OCI-LY3 (cell line): ENCODE measurements around the gene LPP.

Source experiments
- H2AFZ ChIP-seq: fragments of 200-600, 300-600 bp; shearing (Covaris generic); 2 replicates; pipeline ENCODE4 v1.6.0; 2014; ENCODE audit warnings: antibody characterized with exemption, low read depth, low read length
- H3K27ac ChIP-seq: fragments of 200-600, 300-600 bp; sonication (generic); 2 replicates; pipeline ENCODE4 v1.5.1; 2014; ENCODE audit warnings: mild to moderate bottlenecking, low read length, moderate library complexity, mixed read lengths
- H3K27me3 ChIP-seq: fragments of 200-600, 300-600 bp; sonication (generic); 2 replicates; pipeline ENCODE4 v1.6.1; 2014; ENCODE audit warnings: low read depth, low read length, mixed read lengths
- H3K36me3 ChIP-seq: fragments of 200-600, 300-600 bp; sonication (generic); replicated peaks from 2 replicates; pipeline ENCODE3; 2014; ENCODE audit warnings: low read depth, low read length, mixed read lengths
- H3K4me1 ChIP-seq: fragments of 300-600, 200-600 bp; sonication (generic); 2 replicates; pipeline ENCODE4 v1.6.1; 2014; ENCODE audit warnings: low read length, mixed read lengths
- H3K4me2 ChIP-seq: fragments of 200-600, 300-600 bp; sonication (generic); 2 replicates; pipeline ENCODE4 v1.6.1; 2014; ENCODE audit warnings: low read length, mixed read lengths
- H3K4me3 ChIP-seq: fragments of 300-600, 200-600 bp; sonication (generic); 2 replicates; pipeline ENCODE4 v1.5.1; 2014; ENCODE audit warnings: antibody characterized with exemption, mild to moderate bottlenecking, low read length, moderate library complexity
- H3K79me2 ChIP-seq: fragments of 300-600, 200-600 bp; shearing (Covaris generic); 2 replicates; pipeline ENCODE4 v1.6.1; 2014; ENCODE audit warnings: mild to moderate bottlenecking, low read length, mixed read lengths
- H3K9ac ChIP-seq: fragments of 300-600, 200-600 bp; shearing (Covaris generic); 2 replicates; pipeline ENCODE4 v1.6.0; 2014; ENCODE audit warnings: mild to moderate bottlenecking, low read length, moderate library complexity
- H3K9me3 ChIP-seq: fragments of 200-600, 300-600 bp; shearing (Covaris generic); 2 replicates; pipeline ENCODE4 v1.6.1; 2014; ENCODE audit warnings: low read length, mixed read lengths; ENCODE audit not compliant: insufficient read depth
- H4K20me1 ChIP-seq: fragments of 200-600, 300-600 bp; sonication (generic); 2 replicates; pipeline ENCODE4 v1.6.1; 2016; ENCODE audit warnings: low read length, mixed read lengths; ENCODE audit not compliant: insufficient read depth
- EZH2phosphoT487 ChIP-seq: fragments of 200-600 bp; shearing (Covaris generic); IDR thresholded peaks from 2 replicates; pipeline ENCODE4 v1.6.1; 2018; ENCODE audit warnings: antibody characterized with exemption, mixed run types, low read depth
- TF ChIP-seq, protein P1 (sequence below): fragments of 200-600, 300-600 bp; sonication (generic); IDR thresholded peaks from 2 replicates; pipeline ENCODE4 v1.5.1; 2014; ENCODE audit warnings: antibody characterized with exemption, low read length, low read depth

The LPP gene

DNA sequence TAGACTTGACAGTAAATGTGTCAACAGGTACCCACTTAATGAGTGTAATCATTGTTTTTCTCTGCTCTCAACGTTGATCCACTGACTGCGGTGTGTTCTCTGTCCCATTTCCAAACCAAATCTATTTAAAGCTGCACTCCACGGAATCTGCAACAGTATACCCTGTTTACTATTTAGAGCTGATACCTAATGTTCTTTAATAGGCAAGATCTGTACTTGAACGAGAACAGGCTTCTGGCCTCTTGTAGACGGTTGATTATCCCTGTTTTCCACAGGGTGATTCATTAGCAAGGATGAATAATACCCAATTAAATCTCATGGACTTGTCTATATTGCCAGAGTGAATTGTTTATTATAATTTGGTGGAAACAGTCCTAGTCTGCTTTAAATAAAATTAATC is 189.9 kb downstream of the LPP start:
- no peaks in the 10 kb centered on the region for H3K79me2 ChIP-seq

DNA sequence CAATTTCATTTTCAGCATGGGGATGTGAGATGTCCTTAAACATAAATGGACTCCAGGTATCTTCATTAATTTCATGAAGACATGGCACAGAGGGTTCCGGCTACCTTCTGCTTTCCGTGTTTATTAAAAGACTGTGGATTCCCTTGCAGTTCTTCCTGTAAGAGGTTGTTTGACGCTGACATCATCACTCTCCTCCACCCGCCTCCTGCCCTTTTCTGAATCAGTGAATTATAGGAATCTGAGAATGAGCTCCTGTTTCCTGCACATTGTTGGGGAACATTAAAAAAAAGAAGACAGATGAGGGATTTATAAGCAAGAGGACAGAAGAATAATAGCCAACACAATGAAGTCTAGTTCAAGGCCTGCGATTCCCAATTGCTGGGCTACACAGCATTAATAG is 191.3 kb downstream of the LPP start:
- Histone ChIP-seq H3K4me1 (peaks cover 74% of the 10 kb centered on the region), H2AFZ (0 out of 2 replicates have a peak overlapping the region, but pooled peaks have one; percentile 3), H3K27me3 (no peaks in the 10 kb centered on the region), H3K36me3 (no peaks in the 10 kb centered on the region), H3K9ac (peak overlapping the region; percentile 23; the same call in 1 of the 2 replicates), H4K20me1 (no peaks in the 10 kb centered on the region), H3K79me2 (no peaks in the 10 kb centered on the region), H3K4me2 (peak overlapping the region; percentile 71), H3K27ac (peak overlapping the region; percentile 17; the same call in 1 of the 2 replicates), H3K9me3 (no peaks in the 10 kb centered on the region), H3K4me3 (peak overlapping the region; percentile 27)
- TF ChIP-seq, protein P1, sequence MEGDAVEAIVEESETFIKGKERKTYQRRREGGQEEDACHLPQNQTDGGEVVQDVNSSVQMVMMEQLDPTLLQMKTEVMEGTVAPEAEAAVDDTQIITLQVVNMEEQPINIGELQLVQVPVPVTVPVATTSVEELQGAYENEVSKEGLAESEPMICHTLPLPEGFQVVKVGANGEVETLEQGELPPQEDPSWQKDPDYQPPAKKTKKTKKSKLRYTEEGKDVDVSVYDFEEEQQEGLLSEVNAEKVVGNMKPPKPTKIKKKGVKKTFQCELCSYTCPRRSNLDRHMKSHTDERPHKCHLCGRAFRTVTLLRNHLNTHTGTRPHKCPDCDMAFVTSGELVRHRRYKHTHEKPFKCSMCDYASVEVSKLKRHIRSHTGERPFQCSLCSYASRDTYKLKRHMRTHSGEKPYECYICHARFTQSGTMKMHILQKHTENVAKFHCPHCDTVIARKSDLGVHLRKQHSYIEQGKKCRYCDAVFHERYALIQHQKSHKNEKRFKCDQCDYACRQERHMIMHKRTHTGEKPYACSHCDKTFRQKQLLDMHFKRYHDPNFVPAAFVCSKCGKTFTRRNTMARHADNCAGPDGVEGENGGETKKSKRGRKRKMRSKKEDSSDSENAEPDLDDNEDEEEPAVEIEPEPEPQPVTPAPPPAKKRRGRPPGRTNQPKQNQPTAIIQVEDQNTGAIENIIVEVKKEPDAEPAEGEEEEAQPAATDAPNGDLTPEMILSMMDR: no peak
- no peak for TF ChIP-seq EZH2phosphoT487

More for the DNA sequence above, 189.9 kb downstream of the LPP start:
- Histone ChIP-seq H4K20me1 (no peaks in the 10 kb centered on the region), H3K4me1 (peaks cover 74% of the 10 kb centered on the region), H3K27ac (peak overlapping the region; percentile 47), H3K4me3 (peak overlapping the region; percentile 53), H2AFZ (no peak overlapping the region), H3K9me3 (no peaks in the 10 kb centered on the region), H3K9ac (peak overlapping the region; percentile 27), H3K4me2 (peak overlapping the region; percentile 71), H3K36me3 (no peaks in the 10 kb centered on the region), H3K27me3 (no peaks in the 10 kb centered on the region)
- TF ChIP-seq, protein P1: no peak
- TF ChIP-seq EZH2phosphoT487: no peak

DNA sequence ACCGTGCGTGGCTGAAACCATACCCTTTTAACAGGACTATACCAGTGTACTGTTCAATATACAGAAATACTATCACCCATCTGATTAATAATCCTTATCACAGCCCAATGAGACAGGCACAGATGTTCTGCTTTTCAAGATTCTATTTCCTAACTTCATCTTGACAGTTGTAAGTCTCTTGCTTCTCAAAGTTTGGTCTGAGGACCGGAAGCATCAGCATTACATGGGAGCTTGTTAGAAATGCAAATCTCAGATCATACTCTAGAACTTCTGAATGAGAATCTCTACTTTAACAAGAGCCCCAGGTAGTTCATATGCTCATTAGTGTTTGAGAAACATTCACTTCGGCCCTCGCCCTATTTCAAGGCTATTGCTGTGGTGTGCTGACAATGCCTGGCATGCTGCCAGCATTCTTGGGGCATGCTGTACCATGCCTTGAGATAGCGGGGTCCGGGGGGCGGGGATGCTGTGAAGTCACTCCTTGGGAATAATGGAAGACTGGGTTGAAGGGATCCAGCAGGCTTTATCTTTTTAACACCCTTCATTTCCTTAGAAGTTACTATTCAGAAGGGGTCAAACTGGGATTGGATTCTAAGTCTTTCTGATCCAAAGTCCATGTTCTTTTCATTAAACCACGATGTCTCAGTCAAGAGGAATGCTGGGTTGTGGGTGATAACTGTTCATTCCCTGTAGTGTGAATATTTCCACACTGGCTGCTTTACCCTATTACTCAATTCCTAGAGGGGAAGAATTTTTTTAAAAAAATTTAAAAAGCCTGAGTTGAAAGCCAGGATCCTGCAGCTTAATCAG is 194.7 kb downstream of the LPP start:
- TF ChIP-seq EZH2phosphoT487: no peak
- TF ChIP-seq, protein P1: no peak
- Histone ChIP-seq H3K79me2 (no peaks in the 10 kb centered on the region), H3K4me2 (no peak overlapping the region), H3K9me3 (no peaks in the 10 kb centered on the region), H3K9ac (no peak overlapping the region), H3K36me3 (no peaks in the 10 kb centered on the region), H3K27ac (no peak overlapping the region), H3K4me3 (no peak overlapping the region), H4K20me1 (no peaks in the 10 kb centered on the region), H2AFZ (no peak overlapping the region), H3K4me1 (peaks cover 66% of the 10 kb centered on the region), H3K27me3 (no peaks in the 10 kb centered on the region)

DNA sequence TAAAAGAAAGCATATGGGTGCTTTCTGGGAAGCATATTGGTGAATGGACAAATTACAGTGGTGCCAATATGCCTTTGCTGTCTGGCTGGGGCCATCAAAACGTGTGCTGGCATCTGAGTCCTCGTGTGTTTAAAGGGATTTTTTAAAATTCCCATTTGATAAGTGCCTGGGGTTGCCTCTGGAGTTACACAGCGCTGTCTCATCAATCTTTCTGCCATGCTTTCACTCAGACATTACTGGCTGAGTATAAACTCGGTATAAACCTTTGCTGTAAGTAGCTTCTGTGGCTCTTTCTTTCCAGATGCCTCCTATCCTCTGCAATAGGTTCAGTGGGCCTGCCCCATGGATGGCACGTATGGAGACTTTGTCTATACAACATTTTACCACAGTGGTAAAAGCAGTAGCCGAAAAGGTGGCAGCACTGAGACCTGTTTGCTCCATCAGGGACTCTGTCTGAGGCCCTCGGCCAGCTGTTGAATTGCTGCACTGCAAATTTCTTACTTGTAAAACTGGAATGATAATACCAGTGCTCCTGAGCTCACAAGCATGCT is 195.5 kb downstream of the LPP start:
- H3K4me2 ChIP-seq: peak overlapping the region; percentile 10; the same call in 1 of the 2 replicates
- H3K9me3 ChIP-seq: no peaks in the 10 kb centered on the region
- H3K79me2 ChIP-seq: no peaks in the 10 kb centered on the region
- H3K4me3 ChIP-seq: no peak overlapping the region
- H4K20me1 ChIP-seq: no peaks in the 10 kb centered on the region
- H3K36me3 ChIP-seq: no peaks in the 10 kb centered on the region
- no peak overlapping the region for H3K9ac ChIP-seq
- no peak overlapping the region for H2AFZ ChIP-seq
- peaks cover 66% of the 10 kb centered on the region for H3K4me1 ChIP-seq
- TF ChIP-seq, protein P1: peak; percentile 55
- no peak for TF ChIP-seq EZH2phosphoT487
- no peaks in the 10 kb centered on the region for H3K27me3 ChIP-seq
- no peak overlapping the region for H3K27ac ChIP-seq
